ENCODE measurements around the gene MYBPC2. TPM values are rescaled to one million over a fixed set of nuclear protein-coding genes. Genes with fewer than 3 reads are reported as not detected.

MYBPC2 gene
- total RNA-seq, 1 donor from 2014 or later = 0.12 TPM

- Histone ChIP-seq H3K36me3 (no peaks in the 10 kb centered on the region), H3K9me3 (no peaks in the 10 kb centered on the region), H3K4me1 (no peaks in the 10 kb centered on the region), H3K27me3 (no peaks in the 10 kb centered on the region), H3K27ac (no peak overlapping the region), H3K4me3 (no peak overlapping the region)
- TF ChIP-seq CTCF (IDR thresholded peaks at IDR 0.05) = no peak
- ATAC-seq = peak; percentile 58
- no peak for DNase-seq
- intact Hi-C loops (cut with DNase I) = no loop called here
Observed at GRCh38 chr19:50500753-50501151, 68.1 kb downstream of the MYBPC2 start.

GRCh38 chr19:50501186-50501567 lies 68.5 kb downstream of the MYBPC2 start:
- no peaks in the 10 kb centered on the region for H3K4me1 ChIP-seq
- intact Hi-C loops (cut with DNase I) = no loop called here
- H3K27me3 ChIP-seq = no peaks in the 10 kb centered on the region
- DNase-seq (no peak), ATAC-seq (no peak)
- no peaks in the 10 kb centered on the region for H3K9me3 ChIP-seq
- no peaks in the 10 kb centered on the region for H3K36me3 ChIP-seq
- no peak for TF ChIP-seq CTCF (IDR thresholded peaks at IDR 0.05)
- H3K4me3 ChIP-seq = no peak overlapping the region
- H3K27ac ChIP-seq = no peak overlapping the region

GRCh38 chr19:50501568-50502475 lies 69.1 kb downstream of the MYBPC2 start:
- peak; percentile 32 for ATAC-seq

GRCh38 chr19:50505856-50506611 lies 73.3 kb downstream of the MYBPC2 start:
- intact Hi-C loops (cut with DNase I) = no loop called here
- Histone ChIP-seq H3K27me3 (no peaks in the 10 kb centered on the region), H3K4me1 (peaks cover 9% of the 10 kb centered on the region), H3K4me3 (no peak overlapping the region), H3K9me3 (no peaks in the 10 kb centered on the region), H3K27ac (no peak overlapping the region), H3K36me3 (no peaks in the 10 kb centered on the region)
- no peak for ATAC-seq
- TF ChIP-seq CTCF (IDR thresholded peaks at IDR 0.05) = no peak
- DNase-seq = peak; percentile 66

More at GRCh38 chr19:50501568-50502475, 69.1 kb downstream of the MYBPC2 start:
- no peak overlapping the region for H3K27ac ChIP-seq
- no peaks in the 10 kb centered on the region for H3K9me3 ChIP-seq
- H3K4me3 ChIP-seq = no peak overlapping the region
- H3K36me3 ChIP-seq = no peaks in the 10 kb centered on the region
- DNase-seq = no peak
- TF ChIP-seq CTCF (IDR thresholded peaks at IDR 0.05) = no peak
- no peaks in the 10 kb centered on the region for H3K27me3 ChIP-seq
- H3K4me1 ChIP-seq = no peaks in the 10 kb centered on the region
- intact Hi-C loops (cut with DNase I) = no loop called here

GRCh38 chr19:50506700-50507099 lies 74.0 kb downstream of the MYBPC2 start:
- Histone ChIP-seq H3K36me3 (no peaks in the 10 kb centered on the region), H3K9me3 (no peaks in the 10 kb centered on the region), H3K27me3 (no peaks in the 10 kb centered on the region), H3K4me1 (peaks cover 9% of the 10 kb centered on the region), H3K4me3 (no peak overlapping the region), H3K27ac (no peak overlapping the region)
- no peak for DNase-seq
- no peak for TF ChIP-seq CTCF (IDR thresholded peaks at IDR 0.05)
- ATAC-seq = no peak
- intact Hi-C loops (cut with DNase I) = no loop called here

Data from upper lobe of right lung (tissue), 1 donor.